Astrocyte of the spinal cord (primary cell): ENCODE data around the gene NR3C1.

ENCODE experiments used
- DNase-seq: peaks from one replicate; pipeline ENCODE4 v3.0.0; 2011; ENCODE audit warnings: low read depth, low spot score
- H3K4me3 ChIP-seq: 2 replicates; pipeline ENCODE4 v1.5.1; 2011; ENCODE audit warnings: low read depth, mild to moderate bottlenecking, low read length, moderate library complexity
- in situ Hi-C: cut with HindIII; loops from 2 replicates; pipeline ENCODE4 v1.10.0; 2017; ENCODE audit warnings: low sequenced_read_pairs
- TF ChIP-seq, protein P1 (sequence below): IDR thresholded peaks from 2 replicates; pipeline ENCODE4 v1.5.1; 2012; ENCODE audit warnings: low read depth, mild to moderate bottlenecking, low read length, inconsistent platforms

The NR3C1 gene

DNA sequence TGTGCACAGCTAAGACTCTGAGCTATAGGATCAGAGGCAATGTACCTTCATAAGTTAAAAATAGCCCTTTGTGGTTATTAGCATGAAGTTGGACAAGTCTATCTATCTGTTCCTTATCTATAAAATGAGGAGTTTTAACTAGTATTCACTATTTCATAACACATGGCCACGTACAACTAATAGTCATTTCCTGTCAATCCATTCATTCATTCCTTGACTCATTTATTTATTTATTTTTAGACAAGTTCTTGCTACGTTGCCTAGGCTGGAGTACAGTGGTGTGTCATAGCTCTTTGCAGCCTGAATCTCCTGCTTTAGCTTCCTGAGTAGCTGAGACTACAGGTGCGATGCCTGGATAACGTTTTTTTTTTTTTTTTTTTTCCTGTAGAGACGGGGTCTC lies 92.1 kb downstream of the NR3C1 start:
- TF ChIP-seq, protein P1, sequence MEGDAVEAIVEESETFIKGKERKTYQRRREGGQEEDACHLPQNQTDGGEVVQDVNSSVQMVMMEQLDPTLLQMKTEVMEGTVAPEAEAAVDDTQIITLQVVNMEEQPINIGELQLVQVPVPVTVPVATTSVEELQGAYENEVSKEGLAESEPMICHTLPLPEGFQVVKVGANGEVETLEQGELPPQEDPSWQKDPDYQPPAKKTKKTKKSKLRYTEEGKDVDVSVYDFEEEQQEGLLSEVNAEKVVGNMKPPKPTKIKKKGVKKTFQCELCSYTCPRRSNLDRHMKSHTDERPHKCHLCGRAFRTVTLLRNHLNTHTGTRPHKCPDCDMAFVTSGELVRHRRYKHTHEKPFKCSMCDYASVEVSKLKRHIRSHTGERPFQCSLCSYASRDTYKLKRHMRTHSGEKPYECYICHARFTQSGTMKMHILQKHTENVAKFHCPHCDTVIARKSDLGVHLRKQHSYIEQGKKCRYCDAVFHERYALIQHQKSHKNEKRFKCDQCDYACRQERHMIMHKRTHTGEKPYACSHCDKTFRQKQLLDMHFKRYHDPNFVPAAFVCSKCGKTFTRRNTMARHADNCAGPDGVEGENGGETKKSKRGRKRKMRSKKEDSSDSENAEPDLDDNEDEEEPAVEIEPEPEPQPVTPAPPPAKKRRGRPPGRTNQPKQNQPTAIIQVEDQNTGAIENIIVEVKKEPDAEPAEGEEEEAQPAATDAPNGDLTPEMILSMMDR = no peak
- DNase-seq = peak; percentile 60
- in situ Hi-C loops = no loop called here
- no peak overlapping the region for H3K4me3 ChIP-seq

DNA sequence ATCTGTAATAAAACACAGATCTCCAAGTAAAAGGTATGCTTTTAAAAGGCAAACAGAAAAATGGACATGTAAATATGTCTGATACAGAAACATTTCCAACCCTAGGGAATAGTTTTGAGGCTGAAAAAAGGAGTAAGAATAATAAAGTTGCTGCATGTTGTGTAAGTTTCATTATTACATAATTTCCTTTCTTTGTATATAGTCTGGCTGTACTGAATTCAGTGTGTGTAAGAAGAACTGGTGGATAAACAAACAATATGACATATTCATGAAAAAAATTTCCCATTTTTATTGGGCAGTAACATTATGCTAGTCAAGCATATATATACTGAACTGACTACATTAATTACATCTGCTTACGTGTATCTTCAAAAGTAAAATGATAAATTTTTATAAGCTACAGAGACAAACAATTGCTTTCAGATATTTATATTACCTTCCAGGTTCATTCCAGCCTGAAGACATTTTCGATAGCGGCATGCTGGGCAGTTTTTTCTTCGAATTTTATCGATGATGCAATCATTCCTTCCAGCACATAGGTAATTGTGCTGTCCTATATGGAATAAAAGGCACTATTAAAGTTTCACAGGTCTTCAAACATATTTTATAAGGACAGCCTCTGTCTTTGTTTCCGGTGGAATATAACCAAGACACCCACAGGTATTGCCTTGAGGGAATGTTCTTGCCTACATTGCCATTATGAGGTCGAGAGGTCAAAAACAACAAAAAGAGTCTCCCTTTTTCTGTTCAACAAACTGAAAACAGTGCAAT lies 93.6 kb downstream of the NR3C1 start:
- DNase-seq = peak; percentile 50
- TF ChIP-seq, protein P1 = no peak
- no peak overlapping the region for H3K4me3 ChIP-seq
- in situ Hi-C loops = no loop called here

DNA sequence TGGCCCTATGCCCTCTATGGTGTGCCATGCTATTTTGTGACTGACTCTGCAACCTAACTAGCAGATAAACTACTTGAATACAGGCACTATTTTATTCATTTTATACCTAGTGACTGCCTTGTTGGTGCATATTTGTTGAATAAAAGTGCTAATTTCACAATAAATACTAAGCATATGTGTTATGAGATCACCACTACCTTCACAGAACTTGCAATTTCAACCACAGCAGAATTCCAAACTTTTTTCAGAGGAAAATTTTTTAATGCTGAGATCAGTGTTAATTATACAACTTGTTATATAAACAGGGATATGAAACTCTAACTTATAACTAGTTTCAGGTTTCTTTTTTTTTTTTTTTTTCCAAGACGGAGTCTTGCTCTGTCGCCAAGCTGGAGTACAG lies 94.8 kb downstream of the NR3C1 start:
- no peak for DNase-seq
- no peak overlapping the region for H3K4me3 ChIP-seq
- in situ Hi-C loops = no loop called here
- TF ChIP-seq, protein P1 = no peak

DNA sequence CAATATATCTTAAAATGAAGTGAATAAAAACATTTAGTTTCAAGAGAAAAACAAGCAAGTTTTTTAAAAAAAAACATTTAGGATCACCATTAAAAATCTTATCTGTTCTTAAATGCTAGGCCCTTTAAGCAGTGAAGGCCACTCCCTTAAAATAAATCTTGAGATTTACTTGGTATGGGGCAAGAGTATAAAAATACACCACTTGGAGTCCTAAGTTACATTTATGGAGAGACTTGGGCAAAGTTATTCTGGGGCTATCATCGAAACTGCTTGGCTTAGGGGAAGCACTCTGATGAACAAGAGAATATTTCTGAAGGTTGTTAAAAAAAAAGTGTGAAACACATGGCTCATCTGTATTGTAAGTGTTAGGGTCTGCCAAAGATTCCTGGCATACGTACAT lies 97.4 kb downstream of the NR3C1 start:
- no peak for DNase-seq
- TF ChIP-seq, protein P1 = no peak
- no peak overlapping the region for H3K4me3 ChIP-seq
- in situ Hi-C loops = no loop called here

DNA sequence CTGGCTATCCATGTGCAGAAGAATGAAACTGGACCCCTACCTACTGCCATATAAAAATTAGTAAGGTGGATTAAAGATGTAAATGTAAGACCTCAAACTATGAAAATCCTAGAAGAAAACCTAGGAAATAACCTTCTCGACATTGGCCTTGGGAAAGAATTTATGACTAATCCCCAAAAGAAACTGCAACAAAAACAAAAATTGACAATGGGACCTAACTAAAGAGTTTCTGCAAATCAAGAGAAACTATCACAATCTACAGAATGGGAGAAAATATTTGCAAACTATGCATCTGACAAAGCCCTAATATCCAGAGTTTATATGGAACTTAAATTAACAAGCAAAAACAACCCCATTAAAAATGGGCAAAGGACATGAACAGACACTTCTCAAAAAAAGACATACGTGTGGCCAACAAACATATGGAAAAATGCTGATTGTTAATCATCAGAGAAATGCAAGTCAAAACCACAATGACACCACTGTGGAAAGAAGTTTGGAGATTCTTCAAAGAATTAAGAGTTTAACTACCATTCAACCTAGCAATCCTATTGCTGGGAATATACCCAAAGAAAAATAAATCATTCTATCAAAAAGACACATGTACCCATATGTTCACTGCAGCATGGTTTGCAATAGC lies 98.5 kb downstream of the NR3C1 start:
- in situ Hi-C loops = no loop called here
- no peak overlapping the region for H3K4me3 ChIP-seq
- no peak for DNase-seq
- TF ChIP-seq, protein P1 = no peak

DNA sequence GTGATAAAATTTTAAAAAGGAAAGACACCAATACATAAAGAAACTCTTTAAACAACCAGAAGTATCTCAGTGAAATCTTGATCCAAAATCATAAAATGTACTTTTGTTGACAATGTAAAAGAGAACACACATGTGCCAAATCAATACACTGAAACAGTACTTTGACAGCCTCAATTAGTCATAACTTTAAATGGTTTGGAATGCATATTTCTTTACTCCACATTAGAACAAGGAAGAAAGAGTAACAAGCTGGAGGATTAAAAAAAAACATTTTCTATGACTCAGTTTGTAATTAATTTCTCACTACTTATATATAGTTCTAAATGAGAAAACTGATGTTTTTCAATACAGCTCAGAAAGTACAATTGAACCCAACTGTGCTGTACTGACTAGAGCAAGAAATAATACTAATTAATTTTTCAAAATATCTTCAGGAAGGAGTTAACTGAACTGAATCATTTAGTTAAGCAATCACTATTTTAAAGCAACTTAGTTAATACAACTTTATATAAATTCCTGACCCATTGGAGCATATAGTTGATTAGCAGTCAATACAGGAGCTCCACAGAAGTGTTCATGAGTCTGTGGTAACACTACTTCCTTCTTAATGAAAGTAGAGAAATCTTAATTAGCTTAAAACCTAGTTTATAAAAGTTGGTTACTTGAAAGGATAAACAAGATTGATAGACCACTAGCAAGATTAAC lies 101.0 kb downstream of the NR3C1 start:
- TF ChIP-seq, protein P1 = no peak
- H3K4me3 ChIP-seq = no peak overlapping the region
- DNase-seq = no peak
- in situ Hi-C loops = no loop called here
